Body of pancreas (tissue), 4 donors: ENCODE measurements around the gene MSI2.

ENCODE experiments used
- POLR2A ChIP-seq, 3 donors: fragments of 450-650 bp; IDR thresholded peaks; one replicate each; pipeline ENCODE4 v1.6.1; 2016; ENCODE audit warnings: antibody characterized with exemption in 3 of 3, mild to moderate bottlenecking in 2 of 3
- TF ChIP-seq, protein P1 (sequence below), 7 experiments: fragments of 450-650 bp in 4 of 7; fragments of 200-600 bp in 3 of 7; sonication (generic) in 3 of 7; IDR thresholded peaks; one replicate each; pipeline ENCODE4 v1.5.1; 2016 to 2019; ENCODE audit warnings: antibody characterized with exemption in 7 of 7

- TF ChIP-seq, protein P1, sequence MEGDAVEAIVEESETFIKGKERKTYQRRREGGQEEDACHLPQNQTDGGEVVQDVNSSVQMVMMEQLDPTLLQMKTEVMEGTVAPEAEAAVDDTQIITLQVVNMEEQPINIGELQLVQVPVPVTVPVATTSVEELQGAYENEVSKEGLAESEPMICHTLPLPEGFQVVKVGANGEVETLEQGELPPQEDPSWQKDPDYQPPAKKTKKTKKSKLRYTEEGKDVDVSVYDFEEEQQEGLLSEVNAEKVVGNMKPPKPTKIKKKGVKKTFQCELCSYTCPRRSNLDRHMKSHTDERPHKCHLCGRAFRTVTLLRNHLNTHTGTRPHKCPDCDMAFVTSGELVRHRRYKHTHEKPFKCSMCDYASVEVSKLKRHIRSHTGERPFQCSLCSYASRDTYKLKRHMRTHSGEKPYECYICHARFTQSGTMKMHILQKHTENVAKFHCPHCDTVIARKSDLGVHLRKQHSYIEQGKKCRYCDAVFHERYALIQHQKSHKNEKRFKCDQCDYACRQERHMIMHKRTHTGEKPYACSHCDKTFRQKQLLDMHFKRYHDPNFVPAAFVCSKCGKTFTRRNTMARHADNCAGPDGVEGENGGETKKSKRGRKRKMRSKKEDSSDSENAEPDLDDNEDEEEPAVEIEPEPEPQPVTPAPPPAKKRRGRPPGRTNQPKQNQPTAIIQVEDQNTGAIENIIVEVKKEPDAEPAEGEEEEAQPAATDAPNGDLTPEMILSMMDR (IDR thresholded peaks at IDR 0.05), result no peak
- no peak for TF ChIP-seq POLR2A (IDR thresholded peaks at IDR 0.05)
Observed at GRCh38 chr17:57685499-57686132, 429.3 kb downstream of the MSI2 start.
